GM23248 (cell line): Measurements from ENCODE around the gene DNAJC10. TPM values are rescaled to one million over a fixed set of nuclear protein-coding genes. Genes with fewer than 3 reads are reported as not detected.
"Not testable (repeated sequence)": the region's sequence is repeated elsewhere in the genome, so short reads cannot be mapped to it uniquely, and the experiment has no call there.

ENCODE experiments used
- DNase-seq: peaks from one replicate; pipeline ENCODE4 v3.0.0-alpha.2; 2015
- H2AFZ ChIP-seq: fragments of 200-600 bp; sonication (generic); 2 replicates; pipeline ENCODE4 v1.6.1; 2016; ENCODE audit warnings: antibody characterized with exemption
- H3F3A ChIP-seq: fragments of 200-600 bp; sonication (generic); 2 replicates; pipeline ENCODE4 v1.6.1; 2016; ENCODE audit warnings: mild to moderate bottlenecking, antibody characterized with exemption, mixed run types; ENCODE audit not compliant: insufficient read depth
- H3K27ac ChIP-seq: fragments of 200-600 bp; sonication (generic); 2 replicates; pipeline ENCODE4 v1.5.1; 2016; ENCODE audit warnings: mild to moderate bottlenecking
- H3K27me3 ChIP-seq: fragments of 200-600 bp; sonication (generic); replicated peaks from 2 replicates; pipeline ENCODE4 v1.6.1; 2016; ENCODE audit warnings: mild to moderate bottlenecking; ENCODE audit not compliant: insufficient read depth
- H3K36me3 ChIP-seq: fragments of 200-600 bp; sonication (generic); 2 replicates; pipeline ENCODE4 v1.6.1; 2016; ENCODE audit warnings: low read depth, mild to moderate bottlenecking
- H3K4me1 ChIP-seq: fragments of 200-600 bp; sonication (generic); 2 replicates; pipeline ENCODE4 v1.6.1; 2016; ENCODE audit warnings: mild to moderate bottlenecking; ENCODE audit not compliant: insufficient read depth
- H3K4me2 ChIP-seq: fragments of 200-600 bp; sonication (generic); one replicate; pipeline ENCODE4 v1.6.1; 2016; ENCODE audit warnings: mild to moderate bottlenecking; ENCODE audit not compliant: unreplicated experiment
- H3K4me3 ChIP-seq: fragments of 200-600 bp; sonication (generic); 2 replicates; pipeline ENCODE4 v1.5.1; 2016; ENCODE audit warnings: mild to moderate bottlenecking
- H3K79me2 ChIP-seq: fragments of 200-600 bp; sonication (generic); 2 replicates; pipeline ENCODE4 v1.6.1; 2016; ENCODE audit warnings: mild to moderate bottlenecking; ENCODE audit not compliant: insufficient read depth
- H3K9ac ChIP-seq: fragments of 200-600 bp; sonication (generic); 2 replicates; pipeline ENCODE4 v1.6.1; 2016; ENCODE audit warnings: mild to moderate bottlenecking
- H3K9me2 ChIP-seq: fragments of 200-600 bp; sonication (generic); 2 replicates; pipeline ENCODE4 v1.6.1; 2016; ENCODE audit warnings: mixed run types, mild to moderate bottlenecking, moderate library complexity; ENCODE audit not compliant: insufficient read depth
- H3K9me3 ChIP-seq: fragments of 200-600 bp; sonication (generic); one replicate; pipeline ENCODE4 v1.6.1; 2017; ENCODE audit warnings: low read depth
- H4K20me1 ChIP-seq: fragments of 200-600 bp; sonication (generic); 2 replicates; pipeline ENCODE4 v1.6.0; 2016; ENCODE audit not compliant: insufficient read depth
- EZH2 ChIP-seq: fragments of 200-600 bp; sonication (generic); IDR thresholded peaks from 2 replicates; pipeline ENCODE4 v1.6.1; 2018; ENCODE audit warnings: antibody characterized with exemption, mild to moderate bottlenecking; ENCODE audit not compliant: insufficient read depth, poor library complexity, severe bottlenecking
- EZH2phosphoT487 ChIP-seq: fragments of 200-600 bp; sonication (generic); IDR thresholded peaks from 2 replicates; pipeline ENCODE4 v1.6.1; 2018; ENCODE audit warnings: antibody characterized with exemption, moderate library complexity, mild to moderate bottlenecking, low read depth; ENCODE audit not compliant: insufficient read depth
- WGBS, 2 experiments: methylation state at CpG; one replicate each; pipeline ENCODE4 v1.1.6; 2015 to 2017; ENCODE audit warnings: low lambda C conversion rate in 2 of 2, low coverage in 1 of 2; ENCODE audit errors: missing lambda C conversion rate in 2 of 2; 5-methylcytosine and 5-hydroxymethylcytosine counted together
- in situ Hi-C: fragments of 300-500 bp; cut with MboI; formaldehyde crosslinking; loops from 2 replicates; pipeline ENCODE4 v1.15.0; 2020
- polyA plus RNA-seq: library from polyadenylated mRNA; unstranded; fragments of >200 nt; fragmentation: Nextera tagmentation; extraction: Ambion mirVana; gene quantifications from 2 replicates; pipeline ENCODE4 v1.2.1, GENCODE V29; 2016
- total RNA-seq: library from RNA; depleted of rRNA; stranded (reverse); fragments of >200 nt; shearing (Covaris generic); gene quantifications from 2 replicates; pipeline ENCODE4 v1.2.3, GENCODE V29; 2014

DNAJC10 gene
- total and polyA plus RNA-seq, 2 experiments from 2014 or later = 96.0 to 117 TPM

- Histone ChIP-seq H3K4me3 (no peak overlapping the region), H3K9ac (no peak overlapping the region), H2AFZ (no peak overlapping the region), H3F3A (no peaks in the 10 kb centered on the region), H3K9me2 (no peaks in the 10 kb centered on the region), H3K4me1 (no peaks in the 10 kb centered on the region), H3K27me3 (no peaks in the 10 kb centered on the region), H3K4me2 (no peak overlapping the region), H3K79me2 (no peaks in the 10 kb centered on the region), H3K27ac (no peak overlapping the region), H3K36me3 (peaks cover 63% of the 10 kb centered on the region), H4K20me1 (no peaks in the 10 kb centered on the region), H3K9me3 (no peaks in the 10 kb centered on the region)
- in situ Hi-C loops = no loop called here
- TF ChIP-seq EZH2phosphoT487 = no peak
- TF ChIP-seq EZH2 = no peak
- 57 to 70% methylated on average over 2 of the region's 2 CpGs for WGBS, 2 experiments
- peak; percentile 21 for DNase-seq
Observed at GRCh38 chr2:182744490-182744889, 28.4 kb downstream of the DNAJC10 start.

DNA sequence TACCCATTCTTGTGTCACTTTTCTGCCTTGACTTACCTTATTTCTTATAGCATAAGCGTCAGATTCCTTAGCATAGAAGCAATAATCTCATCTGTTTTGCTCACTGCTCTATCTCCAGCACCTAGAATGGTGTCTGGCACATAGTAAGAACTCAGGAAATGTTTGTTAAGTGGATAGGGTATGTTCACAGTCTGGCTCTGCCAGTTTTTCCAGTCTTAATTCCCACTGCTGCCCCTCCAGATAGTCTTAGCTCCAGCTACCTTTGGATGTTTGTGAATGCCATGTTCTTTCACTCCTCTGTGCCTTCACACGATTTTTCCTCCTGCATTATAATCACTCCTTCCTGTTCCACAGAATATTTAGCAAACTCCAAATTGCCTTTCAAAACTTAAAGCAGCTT is 29.0 kb downstream of the DNAJC10 start:
- WGBS, 2 experiments = 93 to 96% methylated on average over 2 of the region's 2 CpGs
- H3K9ac ChIP-seq = no peak overlapping the region
- no peak overlapping the region for H3K4me2 ChIP-seq
- H3K27me3 ChIP-seq = no peaks in the 10 kb centered on the region
- H3F3A ChIP-seq = no peaks in the 10 kb centered on the region
- H3K79me2 ChIP-seq = no peaks in the 10 kb centered on the region
- H3K27ac ChIP-seq = no peak overlapping the region
- H3K9me3 ChIP-seq = no peaks in the 10 kb centered on the region
- H2AFZ ChIP-seq = no peak overlapping the region
- no peak overlapping the region for H3K4me3 ChIP-seq
- H3K4me1 ChIP-seq = no peaks in the 10 kb centered on the region
- H3K9me2 ChIP-seq = no peaks in the 10 kb centered on the region
- no peak for DNase-seq
- H3K36me3 ChIP-seq = peaks cover 61% of the 10 kb centered on the region
- no peaks in the 10 kb centered on the region for H4K20me1 ChIP-seq
- no peak for TF ChIP-seq EZH2phosphoT487
- TF ChIP-seq EZH2 = no peak
- in situ Hi-C loops = no loop called here

- H3K4me2 ChIP-seq, H3K27ac ChIP-seq, H3K27me3 ChIP-seq, in situ Hi-C loops, DNase-seq, H3K9me3 ChIP-seq, H3K4me1 ChIP-seq, H3K9me2 ChIP-seq, H2AFZ ChIP-seq, H3K79me2 ChIP-seq, H4K20me1 ChIP-seq, H3K9ac ChIP-seq, H3K4me3 ChIP-seq, H3F3A ChIP-seq: not testable (repeated sequence)
- peaks cover 60% of the 10 kb centered on the region for H3K36me3 ChIP-seq
- 95 to 98% methylated on average over 3 of the region's 3 CpGs for WGBS, 2 experiments
Observed at GRCh38 chr2:182745894-182746293, 29.8 kb downstream of the DNAJC10 start.

GRCh38 chr2:182754231-182754630 is 38.2 kb downstream of the DNAJC10 start:
- no peak overlapping the region for H2AFZ ChIP-seq
- no peak overlapping the region for H3K4me3 ChIP-seq
- H3K27me3 ChIP-seq = no peaks in the 10 kb centered on the region
- peaks cover 80% of the 10 kb centered on the region for H3K36me3 ChIP-seq
- no peaks in the 10 kb centered on the region for H4K20me1 ChIP-seq
- H3K27ac ChIP-seq = no peak overlapping the region
- H3K9me2 ChIP-seq = no peaks in the 10 kb centered on the region
- no peak overlapping the region for H3K4me2 ChIP-seq
- no peaks in the 10 kb centered on the region for H3K9me3 ChIP-seq
- no peak overlapping the region for H3K9ac ChIP-seq
- TF ChIP-seq EZH2 (no peak), EZH2phosphoT487 (no peak)
- H3K4me1 ChIP-seq = no peaks in the 10 kb centered on the region
- in situ Hi-C loops = no loop called here
- H3F3A ChIP-seq = no peaks in the 10 kb centered on the region
- DNase-seq = no peak
- H3K79me2 ChIP-seq = no peaks in the 10 kb centered on the region

DNA sequence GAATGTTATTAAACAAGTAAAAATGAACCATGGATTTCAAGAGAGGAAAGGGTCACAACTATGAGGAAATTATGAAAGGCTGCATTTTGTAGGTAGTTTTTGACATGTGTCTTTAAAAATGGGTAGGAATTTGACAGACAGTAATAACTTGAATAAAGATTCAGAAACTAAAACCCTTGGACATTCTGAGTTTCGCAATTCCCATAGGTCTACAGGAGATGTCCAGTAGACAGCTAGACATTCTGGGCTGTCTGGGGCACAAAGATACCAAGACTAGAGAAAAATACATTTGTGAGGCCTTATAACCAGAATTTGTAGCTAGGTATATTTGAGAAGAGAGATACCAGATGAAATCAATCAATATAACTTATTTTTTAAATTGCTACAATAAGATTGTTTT is 42.3 kb downstream of the DNAJC10 start:
- H2AFZ ChIP-seq = no peak overlapping the region
- no peaks in the 10 kb centered on the region; the same call in 1 of the 2 replicates for H3F3A ChIP-seq
- in situ Hi-C loops = no loop called here
- H4K20me1 ChIP-seq = no peaks in the 10 kb centered on the region
- H3K27ac ChIP-seq = no peak overlapping the region
- H3K27me3 ChIP-seq = no peaks in the 10 kb centered on the region
- no peak for DNase-seq
- H3K4me3 ChIP-seq = no peak overlapping the region
- no peak overlapping the region for H3K9ac ChIP-seq
- H3K4me2 ChIP-seq = no peak overlapping the region
- H3K9me3 ChIP-seq = no peaks in the 10 kb centered on the region
- no peaks in the 10 kb centered on the region for H3K4me1 ChIP-seq
- 96 to 100% methylated on average over 1 of the region's 1 CpG for WGBS, 2 experiments
- H3K36me3 ChIP-seq = peaks cover 81% of the 10 kb centered on the region
- H3K9me2 ChIP-seq = no peaks in the 10 kb centered on the region
- H3K79me2 ChIP-seq = no peaks in the 10 kb centered on the region
- TF ChIP-seq EZH2 (no peak), EZH2phosphoT487 (no peak)
